RWPE2 (cell line): ENCODE results near the gene ACYP2.

ENCODE experiments used
- ATAC-seq: fragments of 200-7000 bp; cut with Tn5 transposase; 3 replicates; pipeline ENCODE4 v1.9.1; 2021; ENCODE audit warnings: low read depth
- DNase-seq: peaks from one replicate; pipeline ENCODE4 v3.0.0-alpha.2; 2020; ENCODE audit warnings: low spot score
- H3K27ac ChIP-seq: fragments of 450-650 bp; 2 replicates; pipeline ENCODE4 v1.5.1; 2017; ENCODE audit warnings: mild to moderate bottlenecking; ENCODE audit not compliant: poor library complexity, severe bottlenecking
- H3K27me3 ChIP-seq: fragments of 250-450 bp; sonication (Bioruptor Pico); 2 replicates; pipeline ENCODE4 v1.5.1; 2021; ENCODE audit warnings: mild to moderate bottlenecking, moderate library complexity; ENCODE audit not compliant: insufficient read depth, poor library complexity, severe bottlenecking
- H3K36me3 ChIP-seq: fragments of 250-450 bp; sonication (Bioruptor Pico); 2 replicates; pipeline ENCODE4 v1.5.1; 2020; ENCODE audit warnings: low read depth, mild to moderate bottlenecking, moderate library complexity
- H3K4me1 ChIP-seq: fragments of 250-450 bp; sonication (Bioruptor Pico); 2 replicates; pipeline ENCODE4 v1.5.1; 2021; ENCODE audit warnings: mild to moderate bottlenecking, moderate library complexity; ENCODE audit not compliant: insufficient read depth, poor library complexity, severe bottlenecking
- H3K4me3 ChIP-seq: fragments of 250-450 bp; sonication (Bioruptor Pico); 2 replicates; pipeline ENCODE4 v1.5.1; 2021; ENCODE audit warnings: mild to moderate bottlenecking, moderate library complexity; ENCODE audit not compliant: severe bottlenecking
- H3K9me3 ChIP-seq: fragments of 250-450 bp; sonication (Bioruptor Pico); 2 replicates; pipeline ENCODE4 v1.5.1; 2021; ENCODE audit warnings: mild to moderate bottlenecking, moderate library complexity; ENCODE audit not compliant: severe bottlenecking
- CTCF ChIP-seq: fragments of 450-650 bp; IDR thresholded peaks from one replicate; pipeline ENCODE4 v1.5.1; 2017; ENCODE audit warnings: mild to moderate bottlenecking, moderate library complexity; ENCODE audit not compliant: poor library complexity, severe bottlenecking

ACYP2 gene

GRCh38 chr2:54330162-54330925 is 214.9 kb downstream of the ACYP2 start:
- Histone ChIP-seq H3K27me3 (no peaks in the 10 kb centered on the region), H3K9me3 (no peaks in the 10 kb centered on the region), H3K27ac (no peak overlapping the region), H3K4me3 (peak overlapping the region; percentile 44), H3K4me1 (peaks cover 4% of the 10 kb centered on the region), H3K36me3 (no peaks in the 10 kb centered on the region)
- DNase-seq (peak; percentile 90), ATAC-seq (peak; percentile 95)
- TF ChIP-seq CTCF: no peak

- TF ChIP-seq CTCF: no peak
- Histone ChIP-seq H3K27me3 (no peaks in the 10 kb centered on the region), H3K4me1 (peaks cover 4% of the 10 kb centered on the region), H3K36me3 (no peaks in the 10 kb centered on the region), H3K27ac (no peak overlapping the region), H3K4me3 (peak overlapping the region; percentile 44), H3K9me3 (no peaks in the 10 kb centered on the region)
- no peak for DNase-seq
- ATAC-seq: no peak; the same call in 1 of the 3 replicates
Observed at GRCh38 chr2:54330926-54331835, 215.8 kb downstream of the ACYP2 start.

- Histone ChIP-seq H3K4me3 (no peak overlapping the region), H3K36me3 (no peaks in the 10 kb centered on the region), H3K27ac (no peak overlapping the region), H3K4me1 (peaks cover 4% of the 10 kb centered on the region), H3K9me3 (no peaks in the 10 kb centered on the region), H3K27me3 (no peaks in the 10 kb centered on the region)
- DNase-seq (no peak), ATAC-seq (no peak)
- no peak for TF ChIP-seq CTCF
Observed at GRCh38 chr2:54332386-54332785, 217.0 kb downstream of the ACYP2 start.

- DNase-seq: no peak
- H3K4me3 ChIP-seq: no peak overlapping the region
- H3K36me3 ChIP-seq: no peaks in the 10 kb centered on the region
- H3K4me1 ChIP-seq: no peaks in the 10 kb centered on the region
- no peak for ATAC-seq
- H3K9me3 ChIP-seq: no peaks in the 10 kb centered on the region
- no peak overlapping the region for H3K27ac ChIP-seq
- H3K27me3 ChIP-seq: no peaks in the 10 kb centered on the region
- no peak for TF ChIP-seq CTCF
Observed at GRCh38 chr2:54336136-54336976, 220.9 kb downstream of the ACYP2 start.
